Dedifferentiated amniotic fluid mesenchymal stem cell (primary cell): Measurements from ENCODE around the gene NCBP2L.
A peak's percentile ranks its signal among the peaks of the same experiment; 100 is the strongest.

Experiments
- DNase-seq: peaks from one replicate; pipeline ENCODE4 v3.0.0-alpha.2; 2016; ENCODE audit errors: extremely low spot score

Gene NCBP2L

DNA sequence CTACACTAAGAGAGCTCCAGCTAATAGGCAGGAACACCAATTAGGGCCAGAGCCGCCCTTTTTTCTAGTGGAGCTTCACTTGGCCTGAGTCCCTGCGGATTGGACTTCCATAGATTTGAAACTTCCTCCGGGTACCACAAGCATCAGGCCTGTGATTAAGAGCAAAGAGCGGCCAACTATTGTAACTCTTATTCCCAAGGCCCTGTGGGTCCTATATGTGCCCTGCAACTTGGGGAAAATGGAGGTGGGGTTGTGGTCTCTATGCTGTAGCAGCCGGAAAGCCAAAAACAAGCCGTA is at the start of gene NCBP2L:
Gene NCBP2L, plus strand, starts transcription at position 198 of the 297 bp plus-strand sequence. CDS start 16,488 bp downstream, outside the sequence.
- no peak for DNase-seq

DNA sequence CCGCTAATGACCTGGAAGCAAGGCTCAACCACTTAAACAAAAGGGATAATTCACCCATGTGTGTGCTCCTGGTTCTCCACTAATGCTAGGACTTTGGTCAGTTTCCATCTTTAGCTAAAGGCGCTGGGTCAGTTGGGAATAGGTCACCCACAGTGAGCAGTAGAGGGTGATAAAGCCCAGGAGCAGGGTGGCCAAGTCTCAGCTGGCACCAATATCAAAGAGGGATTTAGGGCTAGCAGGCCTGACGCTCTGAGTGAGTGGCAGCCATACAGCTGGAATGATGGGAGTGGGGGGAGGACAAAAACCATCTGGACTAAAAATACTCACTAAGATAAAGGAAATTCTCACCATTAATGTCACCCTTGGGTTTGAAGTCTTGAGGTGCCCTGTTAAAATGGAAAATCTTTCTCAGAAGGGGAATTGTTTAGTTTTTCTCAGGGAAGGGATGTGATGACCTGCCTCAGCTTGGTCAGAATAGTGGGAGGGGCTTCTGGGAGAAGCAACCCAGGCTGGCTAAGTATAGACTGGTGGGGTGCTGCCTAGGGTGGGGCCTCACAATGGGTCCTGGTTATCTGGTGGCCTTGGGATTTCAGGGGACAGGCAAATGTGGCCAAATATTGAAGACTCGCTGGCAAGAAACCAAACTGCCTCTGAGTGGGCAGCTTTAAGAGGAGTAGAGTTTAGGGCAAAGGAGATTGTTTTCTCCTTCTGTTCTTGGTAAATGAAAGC is 49.0 kb upstream of the NCBP2L start:
- no peak for DNase-seq

DNA sequence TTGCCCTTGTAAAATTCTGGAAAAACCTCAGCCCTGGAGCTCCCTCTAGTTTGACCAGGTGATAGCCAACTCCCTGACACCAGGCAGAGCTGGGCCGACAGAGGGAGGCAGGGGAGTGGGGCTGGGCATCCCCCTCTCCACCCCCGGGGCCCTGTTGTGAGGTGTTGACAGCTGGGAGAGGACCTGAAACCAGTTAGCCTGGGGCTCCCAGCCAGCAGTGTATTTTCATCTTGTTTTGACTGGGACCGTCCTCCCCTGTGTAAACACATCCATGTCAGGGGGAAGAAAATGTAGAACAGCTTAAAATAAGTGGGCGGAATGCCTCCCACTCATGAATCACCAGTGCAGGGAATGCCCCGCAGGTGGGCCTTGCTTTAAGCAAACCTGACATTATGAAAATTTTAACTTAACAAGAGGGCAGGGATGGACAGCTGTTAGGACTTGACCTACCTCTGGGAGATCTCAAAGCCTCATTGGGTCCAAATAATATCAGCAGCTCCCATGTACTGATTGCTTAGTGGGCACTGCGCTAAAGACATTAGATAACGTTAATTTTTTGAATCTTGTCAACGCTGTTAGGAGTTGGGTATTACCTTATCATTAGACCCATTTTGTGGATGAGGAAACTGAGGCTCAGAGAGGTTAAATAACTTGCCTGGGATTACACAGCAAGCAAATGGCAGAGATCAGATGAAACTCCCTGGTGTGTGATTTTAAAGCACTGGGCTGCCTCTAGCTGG is 47.8 kb upstream of the NCBP2L start:
- no peak for DNase-seq

DNA sequence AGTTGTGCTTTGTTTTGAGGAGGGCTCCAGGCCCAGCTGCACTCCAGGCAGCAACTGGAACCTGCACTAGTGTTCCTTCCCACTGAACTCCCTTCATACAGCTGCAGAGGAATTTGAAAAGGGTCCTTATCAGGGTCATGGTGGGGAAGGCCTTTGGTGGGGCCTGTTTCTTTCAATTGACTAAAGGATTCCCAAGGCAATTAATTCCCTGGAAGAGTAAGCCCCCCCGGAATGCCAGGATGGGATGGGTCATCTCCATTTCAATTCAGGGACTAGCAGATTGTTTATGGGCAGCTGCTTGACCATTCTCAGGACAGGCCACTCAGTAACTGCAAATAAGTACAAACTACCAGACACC is 47.3 kb upstream of the NCBP2L start:
- DNase-seq = no peak

DNA sequence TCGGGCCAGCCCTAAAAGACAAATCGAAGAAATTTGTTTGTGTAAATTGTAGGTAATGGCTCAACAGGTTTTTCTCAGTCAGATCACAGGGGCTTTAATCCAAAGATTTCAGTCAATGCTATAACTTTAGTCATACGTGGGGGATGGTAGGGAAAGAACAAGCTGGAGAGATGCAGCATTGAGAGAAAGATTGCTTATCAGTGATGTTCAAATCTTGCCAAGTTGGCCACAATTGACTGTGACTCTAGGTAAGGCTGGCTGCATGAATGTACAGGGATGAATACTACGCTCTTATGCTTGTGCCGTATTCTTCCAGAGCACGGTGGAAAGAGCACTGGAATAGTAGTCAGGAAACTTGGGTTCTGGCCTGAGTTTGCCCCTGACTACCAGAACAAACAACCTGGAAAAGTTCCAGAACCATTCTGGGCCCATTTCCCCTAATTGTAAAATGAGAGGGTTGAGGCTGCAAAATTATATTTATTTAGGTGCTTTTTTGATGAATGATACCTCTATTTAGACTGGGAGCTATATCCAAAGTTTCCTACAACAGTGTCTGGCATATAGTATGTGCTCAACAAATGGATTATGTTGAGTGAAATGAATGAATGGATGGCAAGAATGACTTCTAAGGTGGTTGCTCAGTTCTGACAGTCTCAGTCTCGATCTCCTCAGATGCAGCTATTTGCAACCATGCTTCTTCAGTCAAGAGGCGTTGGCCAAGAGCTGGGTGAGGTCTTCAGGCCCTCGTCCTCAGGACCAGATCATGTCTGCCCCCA is 46.4 kb upstream of the NCBP2L start:
- no peak for DNase-seq

DNA sequence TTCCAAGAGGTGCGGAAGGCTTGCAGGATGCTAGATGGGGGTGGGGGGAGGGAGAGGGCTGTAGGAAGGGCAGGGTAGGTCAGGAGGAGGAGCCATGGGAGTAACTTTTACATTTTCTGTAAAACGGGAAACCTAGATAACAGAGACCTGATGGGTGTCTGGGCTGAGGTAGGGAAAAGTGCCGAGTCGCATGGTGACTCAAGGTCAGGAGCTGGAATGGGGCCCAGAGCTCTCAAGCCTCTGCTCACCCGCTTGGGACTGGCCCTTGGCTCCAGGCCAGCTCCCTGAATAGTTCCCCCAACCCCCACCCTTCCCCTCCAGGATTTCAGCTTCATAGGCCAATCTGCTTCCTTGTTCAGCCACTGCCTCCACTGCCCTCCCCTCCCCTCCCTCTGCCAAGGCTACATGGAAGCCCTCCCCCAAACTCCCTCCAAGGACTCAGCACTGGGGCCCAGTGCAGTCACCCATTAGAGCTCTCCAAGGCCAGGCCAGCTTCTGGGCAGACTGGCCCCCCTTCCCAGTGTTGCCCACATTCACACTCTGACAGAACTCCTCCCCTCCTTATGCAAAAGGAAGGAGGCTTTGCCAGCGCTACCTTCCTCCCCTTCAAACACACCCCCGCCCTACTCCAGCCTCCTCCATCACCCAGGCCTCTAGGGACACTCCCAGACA is 45.6 kb upstream of the NCBP2L start:
- no peak for DNase-seq

DNA sequence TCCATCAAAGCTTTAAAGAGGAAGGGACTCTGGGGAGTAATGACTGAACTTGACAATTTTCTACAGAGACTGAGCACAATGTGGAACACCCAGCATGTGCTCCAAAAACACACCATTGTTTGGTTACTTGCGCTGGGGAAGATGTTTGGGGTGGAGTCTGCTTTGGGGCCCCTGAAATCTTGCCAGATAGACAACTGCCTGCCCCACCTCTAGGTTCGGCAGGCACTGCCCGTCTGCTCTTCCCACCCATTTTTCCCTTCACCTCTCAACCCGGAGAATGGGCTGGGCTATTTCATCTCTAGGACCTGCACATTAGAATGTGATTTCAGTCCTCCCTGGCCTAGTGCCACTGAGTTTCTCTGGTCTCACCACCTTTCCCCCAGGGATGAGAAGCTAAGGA is 43.8 kb upstream of the NCBP2L start:
- DNase-seq = no peak

DNA sequence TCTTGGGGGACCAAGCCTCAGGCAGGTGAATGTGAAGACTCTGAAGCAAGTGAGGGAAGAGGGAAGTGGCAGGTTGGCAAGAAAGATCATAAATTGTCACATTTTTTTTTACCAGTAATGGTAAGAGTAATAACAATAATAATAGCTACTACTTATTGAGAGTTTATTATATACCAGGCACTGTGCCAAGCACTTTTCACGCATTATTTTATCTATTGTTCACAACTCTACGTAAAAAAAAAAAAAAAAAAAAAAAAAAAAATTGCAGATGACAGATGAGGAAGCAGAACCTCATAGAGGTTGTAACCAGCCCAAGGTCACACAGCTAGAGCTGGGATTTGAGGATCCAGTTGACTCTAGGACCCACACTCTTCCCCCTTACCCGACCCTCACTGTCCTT is 42.9 kb upstream of the NCBP2L start:
- DNase-seq = no peak

DNA sequence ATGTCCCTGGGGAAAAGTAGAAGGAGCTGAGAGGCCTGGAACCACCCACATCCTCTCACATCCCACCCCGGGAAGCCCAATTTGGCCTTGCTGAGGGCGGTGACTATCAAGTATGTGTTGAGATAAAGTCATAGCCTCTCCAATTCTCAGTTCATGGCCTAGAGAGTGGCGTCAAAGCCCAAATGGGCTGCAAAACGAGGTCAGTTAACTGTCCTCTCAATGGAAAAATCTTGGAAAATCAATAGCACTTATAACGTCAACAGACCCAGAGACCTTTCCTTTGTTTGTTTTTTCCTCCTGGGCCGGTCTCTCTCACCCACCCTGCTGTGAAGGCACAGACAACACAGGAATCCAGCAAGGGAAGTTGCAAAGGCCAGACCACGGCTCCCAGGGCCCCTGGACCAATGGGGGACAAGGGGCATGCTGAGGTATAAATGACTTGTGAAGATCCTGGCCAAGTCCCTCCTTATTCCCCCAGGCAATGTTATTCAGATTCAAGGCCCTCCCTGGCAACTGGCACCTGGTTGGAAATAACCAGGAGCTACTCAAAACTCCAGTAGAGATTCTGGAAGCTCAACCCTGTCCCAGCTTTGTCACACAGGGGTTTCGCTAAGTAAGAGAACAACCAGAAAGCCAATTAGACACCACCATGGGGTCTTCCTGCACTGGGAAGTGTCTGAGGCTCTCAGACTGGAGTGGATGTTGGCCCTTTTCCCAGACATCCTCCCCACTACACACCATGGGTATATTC is 40.6 kb upstream of the NCBP2L start:
- no peak for DNase-seq

DNA sequence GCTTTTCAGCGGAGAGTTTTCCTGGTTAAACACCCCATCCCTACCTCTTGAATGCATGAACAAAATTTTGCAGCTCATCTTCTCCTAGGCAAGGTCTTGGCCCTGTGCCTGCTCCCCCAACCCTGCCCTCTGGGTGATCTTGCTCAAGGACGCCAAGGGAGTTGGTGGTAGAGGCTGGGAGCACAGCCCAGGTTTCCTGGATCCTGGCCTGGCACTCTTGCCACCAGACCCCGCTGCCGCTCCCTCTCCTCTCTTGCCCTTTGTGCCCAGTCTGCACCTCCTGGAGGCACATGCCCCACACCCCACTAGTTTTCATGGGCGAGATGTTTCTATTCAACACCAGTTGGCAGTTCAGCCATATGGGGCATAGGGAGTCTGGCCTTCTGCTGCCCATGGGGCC is 39.3 kb upstream of the NCBP2L start:
- DNase-seq = no peak

DNA sequence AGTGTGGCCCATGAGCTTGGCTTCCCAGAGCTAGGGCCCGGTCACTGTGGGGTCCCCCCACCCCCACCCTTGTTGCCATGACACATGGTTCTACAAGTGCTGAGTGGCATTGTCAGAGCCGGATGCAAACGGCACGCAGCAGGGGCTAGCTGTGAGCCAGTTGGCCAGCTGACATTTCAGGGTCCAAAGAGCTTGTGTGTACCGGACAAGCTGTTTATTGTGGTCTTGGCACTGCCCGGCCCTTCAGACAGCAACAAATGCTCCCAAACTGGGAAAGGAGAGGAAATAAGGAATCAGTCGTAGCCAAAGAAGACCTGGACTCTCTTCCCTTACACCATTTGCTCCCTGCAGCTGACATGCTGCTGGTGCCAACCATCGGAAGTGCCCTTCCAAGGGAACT is 38.8 kb upstream of the NCBP2L start:
- DNase-seq = no peak

DNA sequence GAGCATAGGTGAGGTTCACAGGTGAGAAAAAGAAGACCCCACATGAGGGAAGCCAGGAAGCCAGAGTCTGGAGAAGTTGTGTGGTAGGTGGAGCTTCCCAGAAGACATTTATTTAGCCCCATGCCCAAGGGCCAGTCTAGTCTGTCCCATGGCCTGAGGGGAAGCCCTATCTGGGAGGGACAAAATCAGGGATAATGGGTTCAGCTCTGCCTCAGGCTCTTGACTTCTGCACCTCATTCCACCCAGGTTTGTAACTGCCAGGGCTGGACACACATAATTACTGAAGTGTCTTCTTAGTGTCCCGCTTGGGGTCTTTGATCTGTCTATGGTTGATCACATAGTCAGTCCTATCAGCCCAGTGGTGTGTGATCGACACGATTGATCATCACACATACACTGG is 38.0 kb upstream of the NCBP2L start:
- DNase-seq = no peak

DNA sequence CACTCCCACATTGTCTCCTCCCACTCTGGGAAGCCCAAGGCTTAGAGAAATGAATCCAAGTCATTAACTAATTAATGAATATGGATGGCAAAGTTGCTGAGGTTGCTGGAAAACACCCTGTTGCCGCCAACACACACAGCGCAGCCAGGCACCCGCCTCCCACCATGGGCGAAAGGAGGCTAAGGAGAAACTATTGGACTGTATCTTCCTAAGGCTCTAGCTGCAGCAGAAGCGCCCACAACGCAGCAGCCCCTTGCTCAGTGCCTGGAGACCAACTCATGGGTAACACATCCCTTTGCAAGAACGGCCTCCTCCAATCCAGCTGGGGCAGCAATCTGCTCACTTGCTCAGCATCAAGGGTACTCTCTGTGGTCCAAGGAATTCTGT is 36.1 kb upstream of the NCBP2L start:
- no peak for DNase-seq

DNA sequence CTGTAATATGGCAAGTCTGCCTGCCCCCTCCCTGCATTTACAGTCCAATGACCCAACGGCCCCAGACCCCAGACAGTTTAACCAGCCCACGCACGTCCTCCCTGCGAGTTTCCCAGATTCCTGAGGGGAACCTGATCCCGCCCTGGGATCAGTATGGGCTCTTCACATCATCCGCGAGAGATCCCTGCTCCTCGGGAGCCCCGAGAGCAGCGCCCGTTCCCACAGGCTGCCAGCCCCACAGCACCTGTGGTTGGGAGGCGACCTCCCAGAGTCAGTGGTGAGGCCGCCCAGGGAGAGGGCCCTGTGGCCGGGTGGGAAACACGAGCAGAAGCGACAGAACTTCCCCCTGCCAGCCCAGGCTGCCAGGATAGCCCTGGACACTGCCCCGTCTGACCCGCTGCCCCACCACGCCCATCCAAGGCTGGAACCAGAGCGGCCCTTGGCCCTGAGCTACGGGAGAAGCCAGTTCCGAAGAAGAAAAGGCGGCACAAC is 34.8 kb upstream of the NCBP2L start:
- no peak for DNase-seq

DNA sequence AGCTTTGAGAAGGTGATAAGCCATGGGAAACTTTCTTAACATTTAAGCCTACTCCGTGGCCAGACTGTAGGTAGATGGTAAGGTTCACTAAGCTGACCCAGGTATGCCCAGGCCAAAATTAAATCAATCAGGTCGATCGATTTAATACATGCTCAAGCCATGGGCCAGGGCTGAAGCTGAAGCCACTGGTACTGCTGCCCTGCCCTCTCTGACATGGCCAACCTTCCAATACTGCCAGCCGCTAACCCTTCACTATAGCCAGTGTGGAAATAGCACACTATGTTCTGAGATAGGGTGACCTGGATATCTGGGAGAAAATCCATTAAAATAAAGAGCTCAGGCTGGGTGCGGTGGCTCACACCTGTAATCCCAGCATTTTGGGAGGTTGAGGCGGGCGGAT is 33.5 kb upstream of the NCBP2L start:
- DNase-seq = no peak

DNA sequence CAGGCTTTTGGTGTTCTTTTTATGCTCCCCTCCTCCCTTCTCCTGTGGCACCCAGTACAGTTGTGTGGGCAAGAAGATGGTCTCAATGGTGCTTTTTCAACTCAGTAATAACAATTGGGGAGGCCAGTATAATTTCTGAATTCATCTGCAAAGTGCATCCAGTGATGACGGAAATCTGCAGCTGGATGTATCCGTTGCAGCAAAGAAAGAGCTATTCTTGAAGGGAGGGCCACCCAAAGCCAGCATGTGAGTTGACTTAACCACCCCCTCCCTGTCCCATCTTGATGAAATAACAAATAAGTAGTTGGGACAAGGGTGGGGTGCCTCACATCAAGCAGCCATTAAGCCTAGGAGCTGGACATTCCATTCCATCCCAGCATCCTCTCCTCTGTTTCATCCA is 32.7 kb upstream of the NCBP2L start:
- no peak for DNase-seq

DNA sequence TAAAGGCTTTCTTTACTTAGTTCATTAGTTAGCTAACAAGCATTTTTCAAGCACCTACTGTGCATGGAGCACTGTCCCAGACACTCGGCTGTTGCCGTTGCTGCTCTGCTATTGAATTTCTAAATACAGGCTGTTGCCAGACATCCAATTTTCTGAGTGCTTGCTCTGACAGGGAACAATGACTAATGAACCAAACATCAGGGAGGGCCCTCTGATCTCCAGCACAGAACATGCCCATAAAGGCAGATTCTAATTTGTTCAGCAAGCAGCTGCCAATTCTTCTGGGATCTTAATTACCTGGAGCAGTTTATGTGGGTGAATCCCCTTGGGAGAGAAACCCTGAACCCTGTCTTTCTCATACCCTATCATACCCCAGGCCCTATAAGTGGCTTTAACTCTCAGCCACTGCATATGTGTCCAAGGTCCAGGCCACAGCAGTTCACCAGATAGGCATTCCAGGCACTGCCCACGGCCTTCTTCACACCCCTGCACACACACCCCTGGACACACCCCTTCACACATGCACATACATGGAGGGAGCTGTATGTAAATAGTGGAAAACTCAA is 29.9 kb upstream of the NCBP2L start:
- peak; percentile 59 for DNase-seq

DNA sequence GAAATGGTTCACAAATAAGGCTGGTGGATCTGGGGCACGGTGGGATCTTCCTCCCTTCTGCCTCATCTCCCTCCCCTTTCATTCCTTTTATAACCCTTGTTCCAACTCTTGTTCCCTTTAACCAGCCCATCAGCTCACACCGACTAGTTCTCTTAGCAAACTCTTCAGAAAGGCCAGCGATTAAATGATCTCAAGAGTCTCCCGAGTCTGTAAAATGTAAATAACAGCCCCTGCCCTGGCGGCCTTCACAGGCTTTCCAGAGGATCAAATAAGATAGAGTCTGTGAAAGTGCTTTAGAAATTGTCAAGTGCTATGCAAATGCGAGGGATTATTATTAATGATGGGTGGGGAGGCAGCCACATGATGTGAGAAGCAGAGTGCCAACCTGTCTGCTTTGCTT is 29.0 kb upstream of the NCBP2L start:
- DNase-seq = no peak

DNA sequence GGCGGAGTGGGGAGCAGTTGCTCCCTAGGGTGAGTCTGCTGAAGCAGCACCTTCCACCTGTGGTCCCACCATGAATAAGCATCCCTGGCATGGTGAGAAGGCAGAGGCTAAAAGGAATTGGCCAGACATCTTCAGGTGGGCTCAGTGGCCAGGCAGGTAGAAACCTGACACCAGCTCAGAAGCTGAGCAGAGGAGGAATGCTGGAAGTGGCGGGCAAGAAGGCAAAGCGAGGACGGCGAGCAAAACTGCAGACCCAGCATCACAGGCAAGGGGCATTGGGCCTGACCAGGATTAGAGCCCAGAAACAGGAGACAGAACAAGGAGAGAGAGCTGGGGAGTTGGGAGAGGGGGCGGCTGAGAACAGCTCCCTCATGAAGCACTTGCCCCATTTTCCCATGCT is 27.3 kb upstream of the NCBP2L start:
- no peak for DNase-seq

DNA sequence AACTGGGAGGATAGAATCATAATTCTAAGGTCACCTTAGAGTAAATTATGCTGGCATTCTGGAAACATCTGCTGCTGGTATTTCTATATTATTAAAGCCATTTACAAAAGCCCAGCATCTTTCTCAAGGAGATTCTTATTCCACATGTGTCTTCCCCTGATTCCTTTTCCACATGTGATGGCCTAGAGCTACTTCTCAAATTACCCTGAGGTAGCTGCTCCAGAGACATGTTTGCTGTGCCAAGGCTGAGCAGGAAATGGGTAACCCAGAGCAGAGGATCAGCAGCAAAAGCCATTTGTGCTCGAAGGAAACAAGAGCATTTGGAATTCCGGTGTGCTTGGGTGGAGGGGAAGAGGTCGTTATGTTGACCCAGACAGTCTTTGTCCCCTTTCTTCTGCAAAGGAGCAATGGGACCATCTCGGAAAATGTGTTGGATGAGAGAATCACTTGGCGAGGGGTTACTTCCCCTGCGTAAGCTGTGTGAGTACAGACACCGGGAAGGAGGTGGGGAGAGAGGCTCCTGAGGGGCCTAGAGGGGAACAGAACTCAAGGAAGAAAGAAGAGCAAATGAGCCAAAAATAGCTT is 26.6 kb upstream of the NCBP2L start:
- no peak for DNase-seq

DNA sequence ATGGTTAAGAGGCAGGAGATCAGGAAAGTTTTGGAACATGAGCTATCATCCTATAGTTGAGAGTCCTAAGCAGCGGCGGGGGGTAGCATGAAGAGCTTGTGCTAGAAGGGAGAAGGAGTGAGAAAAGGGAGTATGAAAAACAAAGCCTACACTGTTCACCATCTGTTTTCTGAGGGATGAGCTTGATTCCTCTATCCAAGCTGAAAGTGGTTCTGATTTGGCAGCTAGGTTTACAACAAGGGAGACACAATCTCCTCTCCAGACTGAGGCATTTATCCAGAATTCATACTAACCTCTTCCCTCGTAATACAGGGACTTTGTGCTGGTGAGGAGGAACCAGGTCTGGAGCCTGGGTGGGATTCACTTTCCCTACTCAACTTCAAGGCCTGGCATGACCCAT is 25.5 kb upstream of the NCBP2L start:
- no peak for DNase-seq
